Lower lobe of right lung (tissue), 2 donors: ENCODE results near the gene AP3S1. TPM values are rescaled to one million over a fixed set of nuclear protein-coding genes. Genes with fewer than 3 reads are reported as not detected.
"Not testable (repeated sequence)": the region's sequence is repeated elsewhere in the genome, so short reads cannot be mapped to it uniquely, and the experiment has no call there.

ENCODE experiments used
- ATAC-seq, 2 donors: fragments of 200-7000 bp; cut with Tn5 transposase; one replicate each; pipeline ENCODE4 v1.9.1; 2020 to 2022; ENCODE audit warnings: mild to moderate bottlenecking in 2 of 2, moderate library complexity in 2 of 2
- DNase-seq: peaks from one replicate; pipeline ENCODE4 v3.0.0-alpha.2; 2020
- H3K27ac ChIP-seq: fragments of 200-600 bp; one replicate; pipeline ENCODE4 v1.8.0; 2022
- H3K27me3 ChIP-seq: fragments of 200-600 bp; one replicate; pipeline ENCODE4 v1.8.0; 2022; ENCODE audit warnings: low read depth
- H3K36me3 ChIP-seq: fragments of 200-600 bp; one replicate; pipeline ENCODE4 v1.8.0; 2022; ENCODE audit warnings: mild to moderate bottlenecking
- H3K4me1 ChIP-seq: fragments of 200-600 bp; one replicate; pipeline ENCODE4 v1.8.0; 2022
- H3K4me3 ChIP-seq: fragments of 200-600 bp; one replicate; pipeline ENCODE4 v1.8.0; 2022; ENCODE audit warnings: mild to moderate bottlenecking
- H3K9me3 ChIP-seq: fragments of 200-600 bp; one replicate; pipeline ENCODE4 v1.8.0; 2022
- intact Hi-C: fragments of 100-400 bp; cut with DNase I; formaldehyde crosslinking; loops from one replicate; pipeline ENCODE4 v1.11.0; 2022
- total RNA-seq: library from RNA; stranded (reverse); fragmentation: NEBNext Ultra II Directional; extraction: Animal tissue kit (Norgen Biotek cat#: 25700); gene quantifications from one replicate; pipeline ENCODE4 v1.2.1, GENCODE V29; 2021
- TF ChIP-seq, protein P1 (sequence below): fragments of 200-600 bp; IDR thresholded peaks from one replicate; pipeline ENCODE4 v1.8.0; 2022; ENCODE audit warnings: antibody characterized with exemption, mild to moderate bottlenecking
- donor health status: DM: no; HTN: yes; CAD: no; lungs with severe emphysema.

AP3S1 gene
- total RNA-seq, 1 donor from 2014 or later, result 69.4 TPM

DNA sequence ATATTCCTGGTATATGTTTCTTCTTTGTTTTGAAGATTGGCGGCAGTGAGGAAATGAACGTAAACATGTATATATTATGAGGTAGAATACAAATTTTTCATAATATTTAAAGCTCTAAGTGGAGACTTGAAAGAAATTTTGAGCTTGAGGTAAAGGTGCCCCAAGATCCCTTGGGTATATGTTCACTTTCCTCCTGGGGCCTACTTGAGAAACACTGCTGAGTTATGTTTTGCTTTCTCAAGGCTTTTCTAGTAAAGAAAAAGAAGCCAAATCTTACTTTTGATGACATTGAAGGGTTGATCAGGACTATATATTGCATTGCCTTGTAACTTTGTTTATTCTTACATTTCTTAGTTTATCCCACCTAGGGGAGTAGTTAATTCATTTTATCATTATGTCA, 30.7 kb downstream of the AP3S1 start:
- DNase-seq (no peak), ATAC-seq (no peak)
- H3K9me3 ChIP-seq, result no peaks in the 10 kb centered on the region
- no peak overlapping the region for H3K4me3 ChIP-seq
- H3K27me3 ChIP-seq, result no peaks in the 10 kb centered on the region
- H3K4me1 ChIP-seq, result no peaks in the 10 kb centered on the region
- no peak overlapping the region for H3K27ac ChIP-seq
- H3K36me3 ChIP-seq, result peaks cover 19% of the 10 kb centered on the region
- TF ChIP-seq, protein P1, sequence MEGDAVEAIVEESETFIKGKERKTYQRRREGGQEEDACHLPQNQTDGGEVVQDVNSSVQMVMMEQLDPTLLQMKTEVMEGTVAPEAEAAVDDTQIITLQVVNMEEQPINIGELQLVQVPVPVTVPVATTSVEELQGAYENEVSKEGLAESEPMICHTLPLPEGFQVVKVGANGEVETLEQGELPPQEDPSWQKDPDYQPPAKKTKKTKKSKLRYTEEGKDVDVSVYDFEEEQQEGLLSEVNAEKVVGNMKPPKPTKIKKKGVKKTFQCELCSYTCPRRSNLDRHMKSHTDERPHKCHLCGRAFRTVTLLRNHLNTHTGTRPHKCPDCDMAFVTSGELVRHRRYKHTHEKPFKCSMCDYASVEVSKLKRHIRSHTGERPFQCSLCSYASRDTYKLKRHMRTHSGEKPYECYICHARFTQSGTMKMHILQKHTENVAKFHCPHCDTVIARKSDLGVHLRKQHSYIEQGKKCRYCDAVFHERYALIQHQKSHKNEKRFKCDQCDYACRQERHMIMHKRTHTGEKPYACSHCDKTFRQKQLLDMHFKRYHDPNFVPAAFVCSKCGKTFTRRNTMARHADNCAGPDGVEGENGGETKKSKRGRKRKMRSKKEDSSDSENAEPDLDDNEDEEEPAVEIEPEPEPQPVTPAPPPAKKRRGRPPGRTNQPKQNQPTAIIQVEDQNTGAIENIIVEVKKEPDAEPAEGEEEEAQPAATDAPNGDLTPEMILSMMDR, result no peak
- intact Hi-C loops, result no loop called here

DNA sequence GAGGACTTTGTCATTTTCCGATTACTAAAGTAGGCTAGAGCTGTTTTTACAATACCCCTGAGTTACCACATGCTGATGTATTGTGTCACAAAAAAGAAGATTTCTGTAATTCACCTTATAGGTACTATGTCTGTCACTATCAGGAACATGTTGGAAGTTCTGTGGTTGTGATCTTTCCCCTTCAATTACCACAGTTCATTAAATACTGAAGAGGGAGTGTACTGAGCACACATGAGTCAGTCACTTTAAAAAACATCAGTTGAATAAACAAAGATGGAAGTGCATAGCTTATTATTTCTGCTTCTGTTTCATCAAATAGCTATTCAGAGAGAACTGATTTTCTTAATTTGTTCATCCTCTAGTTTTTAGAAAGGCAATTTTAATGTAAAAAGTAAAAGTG, 31.7 kb downstream of the AP3S1 start:
- no peaks in the 10 kb centered on the region for H3K4me1 ChIP-seq
- DNase-seq (no peak), ATAC-seq (no peak)
- H3K36me3 ChIP-seq, result peaks cover 19% of the 10 kb centered on the region
- no peak overlapping the region for H3K27ac ChIP-seq
- H3K9me3 ChIP-seq, result no peaks in the 10 kb centered on the region
- TF ChIP-seq, protein P1, result no peak
- no peaks in the 10 kb centered on the region for H3K27me3 ChIP-seq
- intact Hi-C loops, result no loop called here
- H3K4me3 ChIP-seq, result no peak overlapping the region

DNA sequence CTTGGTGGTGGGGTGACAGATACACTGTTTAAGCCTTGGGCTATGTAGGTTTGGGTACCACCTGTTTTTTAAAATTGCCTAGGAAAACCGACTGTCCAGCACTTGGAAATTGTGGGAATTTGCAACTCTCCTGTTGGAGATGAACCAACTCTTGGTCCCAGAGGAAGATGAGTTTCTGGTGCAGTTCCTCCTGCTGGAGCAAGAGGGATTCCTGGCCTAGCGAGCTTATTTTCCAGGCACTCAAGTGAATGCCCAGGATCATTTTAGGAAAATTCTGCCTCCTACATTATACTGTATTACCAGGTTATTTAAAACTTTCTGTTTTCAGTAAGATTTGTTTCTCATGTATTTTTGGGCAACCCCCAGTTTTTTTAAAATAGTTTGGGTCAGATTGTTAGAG, 33.7 kb downstream of the AP3S1 start:
- ATAC-seq, result no peak
- intact Hi-C loops, result no loop called here

DNA sequence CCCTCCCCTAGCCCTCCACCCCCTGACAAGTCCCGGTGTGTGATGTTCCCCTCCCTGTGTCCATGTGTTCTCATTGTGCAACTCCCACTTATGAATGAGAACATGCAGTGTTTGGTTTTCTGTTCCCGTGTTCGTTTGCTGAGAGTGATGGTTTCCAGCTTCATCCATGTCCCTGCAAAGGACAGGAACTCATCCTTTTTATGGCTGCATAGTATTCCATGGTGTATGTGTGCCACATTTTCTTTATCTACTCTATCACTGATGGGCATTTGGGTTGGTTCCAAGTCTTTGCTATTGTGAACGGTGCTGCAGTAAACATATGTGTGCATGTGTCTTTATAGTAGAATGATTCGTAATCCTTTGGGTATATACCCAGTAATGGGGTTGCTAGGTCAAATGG, 35.6 kb downstream of the AP3S1 start:
- H3K36me3 ChIP-seq, H3K9me3 ChIP-seq, DNase-seq, H3K27me3 ChIP-seq, ATAC-seq, H3K4me3 ChIP-seq, H3K27ac ChIP-seq, H3K4me1 ChIP-seq, intact Hi-C loops: not testable (repeated sequence)

More for the DNA sequence above, 33.7 kb downstream of the AP3S1 start:
- no peak for DNase-seq
- Histone ChIP-seq H3K27me3 (no peaks in the 10 kb centered on the region), H3K4me1 (no peaks in the 10 kb centered on the region), H3K36me3 (peaks cover 14% of the 10 kb centered on the region), H3K9me3 (no peaks in the 10 kb centered on the region), H3K4me3 (no peak overlapping the region), H3K27ac (no peak overlapping the region)
- TF ChIP-seq, protein P1, result no peak

DNA sequence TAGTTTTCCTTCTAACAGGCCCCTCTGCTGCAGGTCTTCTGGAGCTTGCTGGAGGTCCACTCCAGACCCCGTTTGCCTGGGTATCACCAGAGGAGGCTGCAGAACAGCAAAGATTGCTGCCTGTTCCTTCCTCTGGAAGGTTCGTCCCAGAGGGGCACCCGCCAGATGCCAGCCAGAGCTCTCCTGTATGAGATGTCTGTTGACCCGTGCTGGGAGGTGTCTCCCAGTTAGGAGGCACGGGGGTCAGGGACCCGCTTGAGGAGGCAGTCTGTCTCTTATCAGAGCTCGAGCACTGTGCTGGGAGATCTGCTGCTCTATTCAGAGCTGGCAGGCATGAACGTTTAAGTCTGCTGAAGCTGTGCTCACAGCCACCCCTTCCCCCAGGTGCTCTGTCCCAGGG, 40.7 kb downstream of the AP3S1 start:
- intact Hi-C loops, DNase-seq, H3K36me3 ChIP-seq, H3K9me3 ChIP-seq, H3K4me3 ChIP-seq, ATAC-seq, H3K4me1 ChIP-seq, H3K27me3 ChIP-seq, H3K27ac ChIP-seq: not testable (repeated sequence)

DNA sequence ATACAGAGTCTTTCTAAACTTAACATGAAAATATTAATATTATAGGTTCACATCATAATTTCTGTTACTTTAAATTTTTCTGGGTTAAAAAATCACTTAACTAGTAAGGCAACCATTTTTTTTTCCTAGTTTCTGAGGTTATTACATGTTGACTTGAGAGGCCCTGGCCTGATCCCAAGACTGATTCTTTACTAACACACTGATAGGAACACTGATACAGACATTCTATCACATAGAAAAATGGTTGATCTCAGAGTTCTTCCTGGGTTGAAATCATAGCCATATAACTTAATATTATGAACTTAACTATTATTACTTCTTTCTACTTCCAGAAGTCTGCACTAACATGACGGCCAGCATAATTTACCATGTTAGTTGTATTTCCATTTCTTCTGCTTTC, 43.0 kb downstream of the AP3S1 start:
- no peaks in the 10 kb centered on the region for H3K4me1 ChIP-seq

DNA sequence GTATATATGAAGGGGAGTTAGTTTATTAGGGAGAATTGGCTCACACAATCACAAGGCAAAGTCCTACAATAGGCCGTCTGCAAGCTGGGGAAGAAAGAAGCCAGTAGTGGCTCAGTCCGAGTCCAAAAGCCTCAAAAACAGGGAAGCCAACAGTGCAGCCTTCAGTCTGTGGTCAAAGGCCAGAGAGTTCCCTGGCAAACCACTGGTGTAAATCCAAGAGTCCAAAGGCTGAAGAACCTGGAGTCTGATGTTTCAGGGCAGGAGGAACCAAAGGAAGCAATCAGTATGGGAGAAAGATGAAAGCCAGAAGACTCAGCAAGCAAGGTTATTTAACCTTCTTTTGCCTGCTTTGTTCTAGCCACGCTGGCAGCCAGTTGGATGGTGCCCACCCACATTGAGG, 43.5 kb downstream of the AP3S1 start:
- H3K27me3 ChIP-seq, ATAC-seq, H3K27ac ChIP-seq, H3K4me1 ChIP-seq, DNase-seq, intact Hi-C loops, H3K36me3 ChIP-seq, H3K9me3 ChIP-seq, H3K4me3 ChIP-seq: not testable (repeated sequence)

More for the DNA sequence above, 43.0 kb downstream of the AP3S1 start:
- H3K27me3 ChIP-seq, result no peaks in the 10 kb centered on the region
- DNase-seq (no peak), ATAC-seq (no peak)
- TF ChIP-seq, protein P1, result no peak
- no peaks in the 10 kb centered on the region for H3K9me3 ChIP-seq
- no peak overlapping the region for H3K27ac ChIP-seq
- no peaks in the 10 kb centered on the region for H3K36me3 ChIP-seq
- intact Hi-C loops, result no loop called here
- H3K4me3 ChIP-seq, result no peak overlapping the region
